Lung (tissue), 12 donors: ENCODE measurements around the gene CKB. TPM values are rescaled to one million over a fixed set of nuclear protein-coding genes. Genes with fewer than 3 reads are reported as not detected.

Source experiments
- ATAC-seq: fragments of 200-7000 bp; cut with Tn5 transposase; one replicate; pipeline ENCODE4 v1.9.1; 2020; ENCODE audit warnings: moderate number of reproducible peaks; ENCODE audit not compliant: insufficient read depth, low FRiP score
- DNase-seq, 3 donors: peaks; one replicate each; pipeline ENCODE4 v3.0.0-alpha.2; 2013 to 2017
- H3K27ac ChIP-seq, 2 donors: one replicate each; pipeline ENCODE4 v1.5.1; 2013; ENCODE audit warnings: mild to moderate bottlenecking in 2 of 2, moderate library complexity in 2 of 2, control low read depth in 1 of 2, inconsistent platforms in 1 of 2, low read depth in 1 of 2, low read length in 1 of 2
- H3K27me3 ChIP-seq, 3 donors: one replicate each; pipeline ENCODE4 v1.5.1; 2013; ENCODE audit warnings: low read length in 2 of 3; ENCODE audit not compliant: control insufficient read depth in 3 of 3, insufficient read depth in 3 of 3
- H3K36me3 ChIP-seq, 4 donors: one replicate each; pipeline ENCODE4 v1.5.1; 2013; ENCODE audit warnings: low read length in 4 of 4, mild to moderate bottlenecking in 1 of 4, moderate library complexity in 1 of 4; ENCODE audit not compliant: control insufficient read depth in 4 of 4, insufficient read depth in 4 of 4
- H3K4me1 ChIP-seq, 5 donors: one replicate each; pipeline ENCODE4 v1.5.1; 2013; ENCODE audit warnings: low read length in 5 of 5, mild to moderate bottlenecking in 2 of 5, moderate library complexity in 1 of 5; ENCODE audit not compliant: control insufficient read depth in 5 of 5, insufficient read depth in 5 of 5
- H3K4me3 ChIP-seq: one replicate; pipeline ENCODE4 v1.5.1; 2013; ENCODE audit warnings: mild to moderate bottlenecking, control low read depth, moderate library complexity
- H3K9ac ChIP-seq, 2 donors: one replicate each; pipeline ENCODE4 v1.5.1; 2013; ENCODE audit warnings: low read length in 2 of 2, control low read depth in 1 of 2; ENCODE audit not compliant: insufficient read depth in 1 of 2
- H3K9me3 ChIP-seq, 4 donors: one replicate each; pipeline ENCODE4 v1.5.1; 2013; ENCODE audit warnings: low read length in 3 of 4, mild to moderate bottlenecking in 1 of 4, moderate library complexity in 1 of 4; ENCODE audit not compliant: control insufficient read depth in 4 of 4, insufficient read depth in 3 of 4
- WGBS, 2 donors: extraction: QIAGEN DNeasy Blood & Tissue Kit; methylation state at CpG; one replicate each; pipeline ENCODE4 v1.1.7; 2013; 5-methylcytosine and 5-hydroxymethylcytosine counted together
- polyA plus RNA-seq, 2 donors: library from polyadenylated mRNA; stranded (reverse); fragments of 200-250 nt; gene quantifications; one replicate each; pipeline ENCODE4 v1.2.1, GENCODE V29; 2013
- total RNA-seq, 2 donors: library from RNA; depleted of rRNA in 1 of 2; stranded (reverse); fragments of >200 nt in 1 of 2; gene quantifications; one replicate each; pipeline ENCODE4 v1.2.1, GENCODE V29; 2014 to 2021
- TF ChIP-seq, protein P1 (sequence below): IDR thresholded peaks from 2 replicates; pipeline ENCODE4 v1.5.1; 2012; ENCODE audit warnings: mild to moderate bottlenecking; ENCODE audit errors: control extremely low read depth, extremely low read depth
- donor health status: control.
- donor health status: control.
- donor health status: Bipolar disorder and iron deficiency.
- donor health status: healthy.
- donor health status: DM: yes; HTN: yes; CAD: no.

Gene CKB
- total and polyA plus RNA-seq, 4 donors = 111 to 356 (median 277) TPM

DNA sequence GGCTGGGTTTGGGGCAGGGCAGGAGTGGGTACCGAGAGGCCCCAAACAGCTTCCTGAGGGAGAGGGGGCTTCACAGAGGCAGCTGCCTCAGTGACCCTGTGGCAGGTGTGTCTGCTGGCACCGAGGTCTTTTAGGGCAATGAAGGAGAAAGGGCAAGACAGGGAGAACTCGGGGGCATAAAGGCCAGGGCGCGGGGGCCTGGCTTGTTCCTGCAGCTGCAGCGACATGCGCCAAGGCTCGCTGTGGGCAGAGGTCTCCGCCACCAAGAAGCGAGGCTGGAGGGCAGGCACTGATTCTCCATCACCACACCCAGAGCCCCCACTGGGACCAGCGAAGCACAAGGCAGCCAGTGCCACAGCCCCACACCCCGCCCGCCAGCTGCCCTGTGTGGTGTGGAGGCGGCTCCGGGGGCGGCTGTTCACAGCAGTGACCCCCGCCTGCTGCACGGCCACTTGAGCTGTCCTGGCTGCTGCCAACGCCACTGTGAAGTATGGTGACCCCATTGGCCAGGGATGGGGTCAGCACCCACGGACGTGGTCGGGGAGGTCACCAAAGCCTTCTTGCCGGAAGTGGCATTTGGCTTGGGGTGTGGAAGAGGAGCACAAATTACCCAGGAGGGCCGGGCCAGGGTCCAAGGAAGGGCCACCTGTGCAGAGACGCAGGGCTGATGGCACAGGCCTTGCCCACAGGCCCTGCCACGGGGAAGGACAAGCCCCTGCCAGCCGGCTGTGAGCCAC is 23.5 kb upstream of the CKB start:
- no peaks in the 10 kb centered on the region for H3K36me3 ChIP-seq
- peaks cover 0 to 42% (median 31%) of the 10 kb centered on the region in 5 donors for H3K4me1 ChIP-seq
- DNase-seq (no peak), ATAC-seq (no peak)
- H3K27ac ChIP-seq = no peak overlapping the region
- no peaks in the 10 kb centered on the region for H3K27me3 ChIP-seq
- H3K4me3 ChIP-seq = no peak overlapping the region
- WGBS, 2 donors = 85 to 90% methylated on average over 27 of the region's 27 CpGs
- TF ChIP-seq, protein P1, sequence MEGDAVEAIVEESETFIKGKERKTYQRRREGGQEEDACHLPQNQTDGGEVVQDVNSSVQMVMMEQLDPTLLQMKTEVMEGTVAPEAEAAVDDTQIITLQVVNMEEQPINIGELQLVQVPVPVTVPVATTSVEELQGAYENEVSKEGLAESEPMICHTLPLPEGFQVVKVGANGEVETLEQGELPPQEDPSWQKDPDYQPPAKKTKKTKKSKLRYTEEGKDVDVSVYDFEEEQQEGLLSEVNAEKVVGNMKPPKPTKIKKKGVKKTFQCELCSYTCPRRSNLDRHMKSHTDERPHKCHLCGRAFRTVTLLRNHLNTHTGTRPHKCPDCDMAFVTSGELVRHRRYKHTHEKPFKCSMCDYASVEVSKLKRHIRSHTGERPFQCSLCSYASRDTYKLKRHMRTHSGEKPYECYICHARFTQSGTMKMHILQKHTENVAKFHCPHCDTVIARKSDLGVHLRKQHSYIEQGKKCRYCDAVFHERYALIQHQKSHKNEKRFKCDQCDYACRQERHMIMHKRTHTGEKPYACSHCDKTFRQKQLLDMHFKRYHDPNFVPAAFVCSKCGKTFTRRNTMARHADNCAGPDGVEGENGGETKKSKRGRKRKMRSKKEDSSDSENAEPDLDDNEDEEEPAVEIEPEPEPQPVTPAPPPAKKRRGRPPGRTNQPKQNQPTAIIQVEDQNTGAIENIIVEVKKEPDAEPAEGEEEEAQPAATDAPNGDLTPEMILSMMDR = no peak
- H3K9me3 ChIP-seq = no peaks in the 10 kb centered on the region
- no peak overlapping the region for H3K9ac ChIP-seq

DNA sequence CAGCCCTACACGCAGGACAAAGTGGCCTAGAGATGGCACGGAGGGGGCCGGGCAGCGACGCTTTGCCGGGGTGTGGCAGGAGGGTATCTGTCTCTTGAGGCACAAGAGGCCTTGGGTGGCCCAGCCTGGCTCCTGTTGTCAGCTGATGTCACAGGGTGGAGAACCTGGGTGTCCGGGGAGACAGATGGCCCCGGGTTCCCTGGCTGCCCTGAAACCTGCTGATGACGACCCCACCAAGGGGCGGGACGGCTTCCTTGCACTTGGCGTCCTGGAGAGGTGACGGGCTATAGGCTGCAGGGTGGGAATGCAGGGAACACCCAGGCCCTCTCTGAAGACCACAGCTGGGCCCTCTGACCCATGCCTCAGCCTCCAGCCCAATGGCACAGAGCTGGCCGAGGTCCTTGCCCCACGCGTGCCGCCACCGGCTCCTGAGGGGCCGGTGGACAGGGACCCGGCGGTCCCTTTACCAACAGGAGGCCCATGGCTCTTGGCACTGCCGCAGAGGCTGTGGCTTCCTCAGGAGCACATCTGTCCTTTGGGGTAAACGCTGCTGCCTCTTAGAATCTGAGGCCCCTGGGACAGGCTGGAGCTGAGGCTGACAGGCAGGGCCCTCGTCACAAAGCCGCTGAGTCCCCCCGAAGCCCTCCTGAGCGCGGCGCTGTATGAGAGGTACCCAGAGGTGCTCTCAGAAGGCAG is 22.7 kb upstream of the CKB start:
- Histone ChIP-seq H3K9ac (no peak overlapping the region), H3K4me1 (peaks cover under 1 to 47% (median 28%) of the 10 kb centered on the region in 5 donors)
- ATAC-seq = no peak

DNA sequence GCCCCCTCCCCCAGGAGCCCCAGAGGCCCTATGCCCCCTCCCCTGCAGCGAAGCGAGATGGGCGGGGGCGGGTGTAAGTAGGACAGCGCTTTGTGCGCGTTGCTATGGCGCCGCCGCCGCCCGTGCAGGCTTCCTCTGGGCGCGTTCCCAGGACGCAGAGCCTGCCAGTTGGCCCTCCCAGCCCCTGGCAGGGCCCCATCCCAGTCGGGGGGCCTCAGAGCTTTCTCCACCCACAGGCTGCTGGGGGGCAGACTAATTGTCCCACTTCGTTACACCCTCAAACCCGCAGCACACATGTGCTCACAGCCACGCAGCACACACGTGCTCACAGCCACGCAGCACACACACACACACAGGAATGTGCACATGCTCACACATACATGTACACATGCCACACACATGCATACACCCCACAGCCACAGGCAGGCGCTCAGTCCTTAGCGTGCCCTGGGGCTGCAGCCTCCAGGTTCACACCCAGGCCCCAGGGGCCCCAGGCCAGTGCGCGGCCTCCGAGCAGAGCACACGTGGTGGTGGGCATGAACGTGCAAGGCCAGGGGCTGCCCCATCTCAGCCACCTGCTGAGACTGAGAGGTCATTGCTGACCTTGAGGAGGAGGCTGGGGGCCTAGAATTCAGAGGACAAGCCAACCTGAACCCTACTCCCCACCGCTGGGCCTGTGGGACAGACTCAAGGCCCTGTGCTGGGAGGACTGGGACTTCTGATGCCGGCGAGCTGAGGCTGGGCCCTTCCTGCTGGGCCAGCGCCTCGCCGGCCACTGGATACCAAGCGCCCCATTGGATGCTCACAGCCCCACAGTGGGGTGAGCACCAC is 22.0 kb upstream of the CKB start:
- no peaks in the 10 kb centered on the region for H3K36me3 ChIP-seq
- ATAC-seq (no peak), DNase-seq (peak; percentile 70 to 85 (median 77))
- no peak overlapping the region for H3K4me3 ChIP-seq
- H3K4me1 ChIP-seq = peaks cover 4 to 49% (median 28%) of the 10 kb centered on the region in 5 donors
- 70 to 86% methylated on average over 34 to 35 of the region's 35 CpGs for WGBS, 2 donors
- no peak overlapping the region for H3K27ac ChIP-seq
- H3K9me3 ChIP-seq = no peaks in the 10 kb centered on the region
- no peaks in the 10 kb centered on the region for H3K27me3 ChIP-seq
- TF ChIP-seq, protein P1 = no peak
- no peak overlapping the region for H3K9ac ChIP-seq

More for the DNA sequence above, 22.7 kb upstream of the CKB start:
- no peak overlapping the region for H3K27ac ChIP-seq
- no peaks in the 10 kb centered on the region for H3K27me3 ChIP-seq
- 92 to 94% methylated on average over 29 of the region's 29 CpGs for WGBS, 2 donors
- no peak overlapping the region for H3K4me3 ChIP-seq
- no peaks in the 10 kb centered on the region for H3K36me3 ChIP-seq
- no peaks in the 10 kb centered on the region for H3K9me3 ChIP-seq
- peak in 1 of 3 donors; percentile 8 for DNase-seq
- TF ChIP-seq, protein P1 = no peak
